AG08395 (cell line): ENCODE data around the gene SLC16A8.

Source experiments
- DNase-seq: peaks from one replicate; pipeline ENCODE4 v3.0.0; 2012; ENCODE audit warnings: mixed read lengths, low spot score

Gene SLC16A8

GRCh38 chr22:38072322-38073149, 11.4 kb downstream of the SLC16A8 start:
- no peak for DNase-seq

DNA sequence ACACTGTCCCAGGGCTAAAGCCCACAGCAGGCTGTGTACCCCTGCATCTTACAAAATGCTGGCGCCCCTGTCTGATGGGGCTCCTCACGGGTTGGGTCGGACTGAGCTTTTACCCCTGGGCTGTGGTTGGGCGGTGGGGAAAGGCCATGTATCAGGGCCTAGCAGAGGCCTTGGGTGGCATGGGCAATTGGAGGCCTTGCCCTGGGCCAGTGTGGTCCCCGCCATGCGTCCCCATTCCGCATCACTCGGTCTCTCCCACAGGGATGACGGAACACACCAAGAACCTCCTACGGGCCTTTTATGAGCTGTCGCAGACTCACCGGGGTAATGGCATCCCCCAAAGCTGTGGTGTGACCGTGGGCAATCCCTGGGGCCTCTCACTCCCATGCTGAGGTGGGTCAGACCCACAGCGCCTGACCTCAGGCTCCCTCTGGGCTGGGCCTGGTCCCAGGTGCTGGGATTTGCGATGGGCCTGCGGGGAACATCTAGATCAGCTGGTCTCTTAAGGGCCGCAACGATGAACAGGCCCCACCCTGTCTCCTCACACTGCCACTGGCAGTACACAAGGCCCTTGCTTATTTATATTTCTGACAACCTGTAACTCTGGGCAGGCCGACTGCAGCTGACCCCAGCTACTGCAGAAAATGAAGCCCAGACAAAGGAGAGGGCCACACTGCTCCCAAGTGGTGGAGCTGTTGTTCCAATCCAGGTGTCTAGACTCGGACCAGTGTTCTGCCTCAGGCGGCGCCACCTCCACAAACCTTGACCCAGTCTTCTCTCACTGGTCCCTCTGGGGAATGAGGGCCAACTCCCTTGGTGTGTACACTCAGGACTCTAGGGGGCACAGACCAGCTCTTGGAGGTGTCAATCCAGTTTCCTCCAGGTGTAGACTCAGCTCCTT, 12.3 kb downstream of the SLC16A8 start:
- DNase-seq = no peak

DNA sequence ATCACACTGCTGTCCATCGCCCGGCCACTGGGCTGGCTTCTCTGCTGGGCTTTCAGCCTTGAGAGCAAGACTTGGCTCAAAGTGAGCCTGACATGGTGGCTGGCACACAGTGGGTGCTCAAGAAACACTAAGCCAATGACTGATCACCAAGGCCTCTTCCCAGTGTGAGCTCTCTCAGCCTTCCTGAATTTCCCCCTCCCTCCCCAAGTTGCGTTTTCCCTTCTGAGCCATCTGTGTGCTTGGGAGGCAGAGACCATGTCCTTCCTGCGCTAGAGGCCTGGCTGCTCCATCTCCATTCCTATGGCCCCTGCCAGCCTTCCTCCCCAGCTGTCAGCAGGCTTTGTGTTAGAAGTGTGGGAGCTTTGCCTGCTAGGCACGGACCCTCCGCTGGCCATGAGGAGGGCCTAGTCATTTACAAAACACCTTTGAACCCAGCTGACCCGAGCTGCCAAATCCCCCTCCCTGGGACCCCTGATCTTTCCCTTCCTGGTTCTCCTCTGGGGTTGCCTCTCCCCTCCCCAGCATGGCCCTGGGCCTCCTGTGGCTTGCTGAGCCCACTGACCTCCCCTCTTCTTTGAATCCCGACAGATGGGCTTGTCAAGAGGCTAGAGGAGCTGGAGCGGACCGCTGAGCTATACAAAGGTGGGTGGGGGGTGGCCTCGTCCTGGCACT, 13.6 kb downstream of the SLC16A8 start:
- no peak for DNase-seq

DNA sequence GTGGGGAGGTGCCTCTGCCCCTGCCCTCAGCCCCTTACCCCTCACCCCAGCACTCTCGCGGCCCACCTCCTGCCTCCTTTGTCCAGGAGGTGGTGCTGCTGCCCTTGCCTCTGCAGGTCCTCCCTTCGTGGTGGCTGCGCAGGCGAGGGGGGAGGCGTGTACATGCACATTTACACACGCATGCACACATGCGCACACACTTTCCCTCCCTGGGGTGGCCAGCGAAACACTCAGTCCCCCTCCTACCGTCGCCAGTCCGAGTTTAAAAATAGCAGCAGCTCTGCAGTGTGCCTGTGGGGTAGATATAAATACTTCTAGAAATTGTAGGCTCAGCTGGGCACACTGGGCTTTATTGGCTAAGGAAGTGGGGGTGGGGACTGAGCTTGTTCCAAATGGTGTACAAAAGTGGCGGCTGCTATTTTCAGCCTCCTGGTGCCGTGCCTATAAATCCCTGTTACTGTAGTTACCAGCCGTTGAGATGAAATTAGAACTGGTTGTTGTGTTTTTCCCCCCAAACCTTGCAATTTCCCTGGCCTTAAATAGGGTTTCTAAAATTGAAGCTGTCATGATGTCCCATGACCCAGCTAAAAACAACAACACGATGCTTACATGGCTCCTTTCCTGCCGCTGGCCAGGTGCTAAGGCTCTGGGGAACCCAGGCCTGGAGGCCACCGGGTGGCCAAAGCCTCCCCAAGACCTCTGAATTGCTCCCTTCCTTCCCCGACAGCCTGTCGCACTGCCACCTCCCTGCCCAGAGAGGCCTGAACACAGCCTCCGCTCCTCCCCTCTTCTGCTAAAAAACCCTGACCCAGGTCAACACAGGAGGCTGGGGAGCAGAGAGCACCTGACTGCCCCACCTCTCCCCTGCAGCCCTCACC, 14.4 kb downstream of the SLC16A8 start:
- DNase-seq = peak; percentile 78

DNA sequence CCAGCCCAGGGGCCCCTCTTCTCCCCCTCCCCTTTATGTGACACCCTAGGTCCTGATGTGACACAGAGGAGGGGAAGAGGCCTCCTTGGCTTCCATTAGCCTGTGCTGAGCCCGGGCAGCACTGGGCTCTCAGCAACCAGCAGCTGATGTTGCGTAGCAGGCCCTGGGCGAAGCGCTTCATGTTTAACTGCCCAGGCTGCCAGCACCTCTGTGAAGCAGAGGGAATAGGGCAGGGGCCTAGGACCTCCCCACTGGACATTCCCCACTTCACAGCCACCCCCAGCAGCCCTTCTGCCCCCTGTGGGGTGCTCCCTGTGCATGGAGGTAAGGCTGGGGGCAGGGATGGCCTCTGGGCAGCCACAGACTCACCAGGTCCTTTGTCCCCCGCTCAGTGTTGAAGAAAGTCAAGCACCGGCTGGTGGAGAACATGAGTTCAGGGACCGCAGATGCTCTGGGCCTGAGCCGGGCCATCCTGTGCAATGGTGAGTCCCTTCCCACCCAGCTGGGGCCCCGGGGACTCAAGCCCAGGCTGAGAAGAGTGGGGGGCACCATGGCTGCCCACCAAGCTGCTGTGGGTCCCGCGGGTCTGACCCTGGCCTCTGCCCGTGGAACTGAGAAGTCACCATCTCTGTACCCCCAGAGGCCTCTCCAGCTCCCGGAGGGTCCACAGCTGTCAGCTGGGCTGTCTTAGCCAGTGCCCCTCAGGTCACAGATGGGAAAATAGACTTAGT, 15.2 kb downstream of the SLC16A8 start:
- no peak for DNase-seq

DNA sequence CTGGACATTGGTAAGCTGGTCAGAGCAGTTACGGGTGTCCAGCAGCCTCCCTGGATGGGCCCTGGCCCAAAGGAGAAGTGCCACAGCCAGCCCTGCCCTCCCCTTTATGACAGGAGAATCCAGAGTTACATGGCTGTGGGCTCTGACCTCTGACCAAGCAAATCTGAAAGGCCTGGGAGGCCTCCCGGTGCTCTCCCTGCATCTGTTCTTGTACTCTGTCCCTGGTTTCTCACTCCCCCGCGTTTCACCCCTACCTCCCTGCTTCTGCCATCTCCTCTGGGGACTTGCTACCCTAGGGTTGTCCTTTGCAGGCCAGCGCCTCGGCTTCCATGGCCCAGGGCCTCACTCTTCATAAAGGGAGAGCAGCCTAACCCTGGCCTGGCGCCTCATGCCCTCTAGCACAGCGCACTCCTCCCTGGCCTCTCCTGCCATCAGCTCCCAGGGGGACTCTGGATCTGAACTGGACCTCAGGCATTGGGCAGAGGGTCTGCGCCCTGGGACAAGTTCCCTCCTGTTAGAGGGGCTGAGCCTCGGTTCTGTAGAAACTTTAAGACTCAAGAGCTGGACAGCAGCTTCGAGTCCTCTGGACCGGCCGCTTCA, 16.1 kb downstream of the SLC16A8 start:
- DNase-seq = no peak

GRCh38 chr22:38067028-38067415, 17.0 kb downstream of the SLC16A8 start:
- DNase-seq = no peak

- DNase-seq = no peak
Observed at GRCh38 chr22:38066381-38067027, 17.5 kb downstream of the SLC16A8 start.

DNA sequence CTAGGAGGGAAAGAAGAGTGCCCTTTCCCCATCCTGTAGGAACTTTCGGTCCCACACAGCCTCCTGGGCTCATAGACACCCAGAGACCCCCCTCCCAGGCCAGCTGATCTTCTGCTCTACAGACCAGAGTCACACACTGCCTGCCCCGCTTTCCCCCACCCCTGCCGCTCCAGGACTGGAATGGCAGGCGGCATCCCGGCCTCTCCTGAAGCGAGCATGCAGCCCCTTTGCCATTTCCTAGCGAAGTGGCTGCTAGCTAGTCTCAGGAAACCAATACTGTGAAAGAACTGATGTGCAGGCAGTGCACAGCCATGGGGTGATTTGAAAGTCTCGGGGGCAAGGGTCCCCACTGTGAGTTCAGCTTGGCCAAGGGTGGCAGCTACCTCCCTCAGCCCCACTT, 18.4 kb downstream of the SLC16A8 start:
- DNase-seq = no peak

DNA sequence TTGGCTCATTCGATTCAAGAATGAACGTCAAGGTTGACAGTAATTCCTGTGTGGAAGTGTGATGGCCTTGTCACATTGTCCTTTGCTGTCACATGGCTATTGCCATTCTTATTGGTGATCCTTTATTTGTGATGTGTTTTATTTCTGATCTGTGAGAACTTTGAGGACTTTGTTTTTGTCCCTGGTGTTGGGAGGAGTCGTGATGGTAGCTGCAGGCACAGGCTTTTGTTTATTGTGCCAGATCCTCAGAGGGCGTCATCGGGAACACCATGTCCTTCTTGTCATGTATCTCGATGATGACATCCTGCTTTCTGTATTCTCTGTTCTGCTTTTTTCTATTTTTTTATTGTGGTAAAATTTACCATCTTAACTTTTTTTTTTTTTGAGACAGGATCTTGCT, 21.2 kb downstream of the SLC16A8 start:
- DNase-seq = no peak

DNA sequence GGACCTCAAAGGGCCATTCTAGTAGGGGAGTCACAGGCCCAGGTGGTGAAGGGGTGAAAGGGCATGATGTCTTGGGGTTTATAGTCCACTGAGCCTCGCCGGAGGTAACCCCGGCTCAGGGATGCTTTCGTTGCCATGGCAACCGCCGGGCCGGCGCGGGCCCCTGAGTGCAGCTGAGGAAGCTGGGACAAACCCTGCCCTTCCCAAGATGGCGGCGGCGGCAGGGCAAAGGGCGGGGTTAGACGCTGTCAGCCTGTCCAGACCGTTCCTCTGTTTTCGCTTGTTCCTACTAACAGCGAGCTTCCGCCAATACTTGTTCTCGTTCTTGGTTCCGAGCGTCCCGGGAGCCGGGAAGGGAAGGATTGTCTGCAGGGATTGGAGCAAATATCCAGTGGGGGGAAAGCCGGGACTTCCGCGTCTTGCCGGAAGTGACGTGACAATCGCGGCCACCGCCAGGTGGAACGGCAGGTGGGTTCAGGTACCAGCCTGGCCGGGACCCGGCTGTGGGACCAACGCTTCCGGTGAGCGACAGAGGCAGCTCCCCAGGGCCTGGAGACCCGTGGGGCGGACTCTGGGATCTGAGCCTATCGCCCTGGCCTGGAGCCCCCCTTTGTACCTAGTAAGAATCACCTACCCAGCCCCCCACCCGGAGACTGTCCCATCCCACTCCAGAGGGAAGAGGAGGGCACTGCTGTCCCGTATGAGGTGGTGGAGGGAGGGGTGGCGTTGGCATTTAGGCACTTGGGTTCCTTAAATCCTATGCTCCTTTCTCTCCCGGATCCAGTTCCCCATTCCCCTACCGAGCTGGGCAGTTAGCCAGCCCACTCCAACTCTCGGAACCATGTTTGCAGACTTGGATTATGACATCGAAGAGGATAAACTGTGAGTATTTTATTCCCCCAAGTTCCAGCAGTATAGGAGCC, 26.8 kb downstream of the SLC16A8 start, which contains the start of gene PICK1:
Gene PICK1 (plus strand): TSS at position 436 of the 923 bp plus-strand sequence. CDS start 406 bp downstream, at position 842.
- DNase-seq = peak; percentile 96

DNA sequence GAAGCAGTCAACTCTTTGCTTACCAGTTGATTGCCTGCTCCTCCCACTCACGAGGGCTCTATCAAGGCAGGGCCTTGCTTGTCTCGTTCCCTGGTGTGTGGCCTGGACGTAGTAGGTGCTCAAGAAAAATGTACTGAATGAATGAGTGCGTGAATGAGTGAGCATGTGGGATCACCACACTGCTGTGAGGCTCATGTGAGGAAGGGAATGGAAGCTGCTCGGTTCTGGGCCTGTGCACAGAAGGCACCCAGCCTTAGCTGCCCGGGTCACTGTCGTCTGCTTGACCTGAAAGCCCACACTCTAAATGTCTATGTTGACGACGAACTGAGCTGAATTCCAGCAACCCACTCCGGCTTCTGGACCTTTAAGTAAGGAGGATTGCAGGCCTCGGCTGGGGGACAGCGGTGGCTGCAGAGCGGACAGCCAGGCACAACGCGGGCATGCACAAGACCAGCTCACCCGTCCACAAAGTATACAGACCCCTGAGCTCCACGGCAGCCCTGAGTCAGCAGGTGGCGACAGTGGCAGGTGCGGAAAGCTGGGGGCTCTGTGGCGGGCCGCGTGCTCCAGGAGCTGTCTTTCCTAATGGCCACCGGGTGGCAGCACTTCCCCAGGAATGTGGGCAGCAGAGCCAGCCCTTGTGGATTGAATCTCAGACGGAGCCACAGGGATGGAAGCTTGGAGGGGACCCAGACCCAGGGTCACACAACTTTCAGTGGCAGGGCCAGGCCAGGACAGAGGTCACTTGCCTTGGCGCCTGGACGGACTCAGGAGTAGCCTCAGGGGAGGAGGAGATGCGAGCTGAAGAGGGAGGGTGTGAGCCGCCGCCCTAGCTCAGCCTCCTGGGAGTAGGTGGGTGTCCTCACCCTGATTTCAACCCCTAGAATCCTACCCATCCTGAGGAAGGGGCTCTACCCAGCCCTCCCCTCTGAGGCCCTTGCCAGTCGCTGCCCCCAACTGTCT, 31.8 kb downstream of the SLC16A8 start:
- DNase-seq = peak; percentile 90

DNA sequence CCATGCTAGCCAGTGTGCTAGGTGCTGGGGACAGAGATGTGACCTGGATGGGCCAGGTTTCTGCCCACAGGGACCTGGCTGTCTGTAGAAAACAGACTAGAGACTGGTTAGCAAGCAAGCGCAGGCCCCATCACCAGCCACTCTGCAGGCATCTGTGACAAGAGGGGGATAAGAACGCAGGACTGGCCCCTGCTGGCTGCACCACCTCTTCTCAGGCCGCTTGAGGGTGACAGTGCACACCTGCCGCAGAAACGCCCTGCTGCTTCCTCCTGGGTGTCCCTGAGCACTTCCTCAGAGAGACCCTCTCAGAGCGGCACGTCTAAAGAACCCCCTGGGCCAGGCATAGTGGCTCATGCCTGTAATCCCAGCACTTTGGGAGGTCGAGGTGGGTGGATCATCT, 32.7 kb downstream of the SLC16A8 start:
- no peak for DNase-seq

DNA sequence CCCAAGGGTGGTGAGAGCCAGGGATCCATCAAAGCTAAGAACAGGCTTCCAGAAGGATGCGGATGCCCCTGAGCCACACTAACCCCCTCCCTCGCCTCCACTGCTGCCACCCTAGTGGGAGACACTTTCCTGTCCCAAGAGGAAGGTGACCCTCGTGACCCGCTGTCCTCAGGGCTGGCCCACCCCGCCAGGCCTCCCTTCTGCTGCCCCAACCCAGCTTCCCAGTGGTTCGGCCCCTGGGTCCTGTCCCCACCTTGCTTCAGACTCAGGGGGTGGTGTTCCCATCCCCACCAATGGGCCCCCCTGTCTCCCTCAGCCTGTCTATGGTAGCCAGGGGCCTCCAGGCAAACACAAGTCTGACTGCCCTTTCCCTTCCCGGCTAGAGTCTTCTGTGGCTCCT, 33.3 kb downstream of the SLC16A8 start:
- DNase-seq = no peak

GRCh38 chr22:38049812-38050619, 34.0 kb downstream of the SLC16A8 start:
- DNase-seq = no peak

DNA sequence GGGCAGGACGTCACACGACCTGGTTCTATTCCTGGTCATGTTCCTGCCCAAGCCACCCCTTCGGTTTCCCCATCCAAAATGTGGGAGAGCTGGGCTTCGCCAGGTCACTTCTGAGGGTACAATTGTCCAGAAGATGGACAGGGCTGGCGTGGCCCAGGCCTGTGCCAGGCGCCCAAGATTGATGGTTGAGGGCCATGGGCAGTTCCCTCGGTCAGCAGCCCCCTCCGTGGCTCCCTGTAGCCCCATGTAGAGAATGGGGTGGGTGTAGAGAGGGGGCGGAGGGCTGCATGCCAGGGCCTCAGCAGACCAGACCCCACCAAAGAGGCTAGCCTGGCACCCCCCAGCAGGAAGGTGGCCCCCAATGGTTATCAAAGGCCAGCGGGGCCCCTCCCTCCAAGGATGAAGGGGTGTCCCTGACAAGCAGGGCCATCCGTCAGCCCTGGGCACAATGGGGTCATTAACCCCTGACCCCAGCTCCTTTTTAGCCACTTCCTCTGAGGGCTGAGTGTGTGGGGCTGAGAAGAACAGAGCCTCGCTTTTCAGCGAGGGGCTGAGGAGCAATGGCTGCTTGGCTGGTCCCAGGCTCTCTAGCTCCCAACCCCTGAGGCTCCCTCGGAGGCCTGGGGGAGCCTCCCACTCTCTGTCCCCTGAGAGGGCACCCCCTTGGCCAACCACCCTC, 37.8 kb downstream of the SLC16A8 start:
- no peak for DNase-seq
